HG02970 (cell line): Measurements from ENCODE around the gene CNTN6.

Experiments used
- ATAC-seq: cut with Tn5 transposase; IDR thresholded peaks from one replicate; pipeline ENCODE4 v1.9.1; 2021; ENCODE audit warnings: mild to moderate bottlenecking, moderate library complexity, moderate number of reproducible peaks; ENCODE audit not compliant: unreplicated experiment, low FRiP score

CNTN6 gene

DNA sequence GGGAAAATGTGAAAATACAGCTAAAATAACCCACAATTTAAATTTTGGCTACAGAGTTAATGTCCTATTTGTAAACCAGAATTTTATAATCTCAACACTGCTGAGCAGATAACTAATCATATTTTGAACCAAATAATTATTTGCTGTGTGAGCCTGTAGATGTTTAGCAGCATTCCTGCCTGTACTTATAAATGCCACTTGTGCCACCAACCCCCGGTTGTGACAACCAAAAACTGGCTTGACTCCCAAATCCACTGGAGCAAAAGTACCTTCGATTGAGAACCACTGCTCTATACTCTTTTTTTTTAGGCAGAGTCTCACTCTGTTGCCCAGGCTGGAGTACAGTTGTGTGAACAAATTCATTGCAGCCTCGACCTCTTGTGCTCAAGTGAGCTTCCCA is 78.5 kb downstream of the CNTN6 start:
- ATAC-seq: no peak

DNA sequence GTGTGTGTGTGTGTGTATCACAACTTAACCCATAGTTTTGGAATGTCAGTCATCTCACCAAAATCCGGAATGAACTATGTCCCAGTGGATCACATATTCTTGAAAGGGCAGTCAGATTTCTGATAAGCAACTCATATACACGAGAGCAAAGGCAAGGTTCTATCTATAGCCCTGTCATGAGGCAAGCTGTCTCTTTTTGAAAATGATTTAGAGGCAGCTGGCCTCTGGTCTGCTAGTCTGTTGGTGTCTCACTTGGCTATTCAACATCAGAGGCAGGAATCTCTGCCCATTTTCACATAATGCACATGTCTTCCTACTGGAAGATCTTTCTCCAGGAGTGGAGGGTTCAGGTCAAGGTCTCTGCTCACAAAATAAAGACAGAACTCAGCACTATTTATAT is 79.8 kb downstream of the CNTN6 start:
- no peak for ATAC-seq

DNA sequence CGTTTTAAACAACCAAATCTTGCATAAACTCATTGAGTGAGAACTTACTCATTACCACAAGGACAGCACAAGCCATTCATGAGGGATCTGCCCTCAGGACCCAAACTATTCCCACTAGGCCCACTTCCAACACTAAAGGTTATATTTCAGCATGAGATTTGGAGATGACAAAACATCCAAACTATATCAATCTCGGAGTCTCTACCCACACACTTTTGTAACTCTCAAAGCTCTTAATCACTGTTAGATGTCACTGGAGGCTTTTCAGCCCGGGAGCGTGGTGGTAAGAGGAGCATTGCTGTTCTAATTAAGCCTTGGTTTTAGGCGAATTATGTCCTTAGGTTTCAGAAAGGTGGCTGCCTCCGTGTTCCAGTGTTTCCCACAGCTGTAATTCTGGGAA is 86.3 kb downstream of the CNTN6 start:
- ATAC-seq: no peak

DNA sequence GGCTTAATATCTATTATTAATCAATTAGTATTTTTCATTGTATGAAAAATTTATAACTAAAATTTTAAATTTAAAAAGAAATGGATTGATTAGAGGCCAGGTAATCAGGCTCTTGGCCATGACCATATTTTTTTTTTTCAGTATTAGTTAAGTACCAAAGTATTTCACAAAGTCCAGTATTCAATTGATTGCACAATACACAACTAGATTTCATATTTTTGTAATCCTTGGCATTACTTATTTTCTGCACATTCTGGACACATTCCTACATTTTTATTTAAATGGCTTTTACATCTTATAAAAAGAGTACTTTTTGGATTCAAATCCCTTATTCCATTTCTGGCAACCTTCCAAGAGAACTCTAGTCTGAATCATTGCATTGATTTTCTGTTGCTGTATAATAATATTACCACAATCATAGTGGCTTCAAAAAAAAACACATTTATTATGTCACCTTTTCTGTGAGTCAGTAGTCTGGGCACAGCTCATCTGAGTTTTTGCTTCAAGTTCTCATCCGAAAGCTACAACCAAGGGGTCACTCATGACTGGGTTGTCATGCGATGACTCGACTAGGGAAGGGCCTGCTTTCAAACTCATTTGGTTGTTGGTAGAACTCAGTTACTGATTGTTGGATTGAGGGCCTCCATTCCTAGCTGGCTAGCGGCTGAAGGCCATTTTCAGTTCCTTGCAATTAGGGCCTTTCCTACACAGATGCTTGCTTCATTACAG is 90.7 kb downstream of the CNTN6 start:
- no peak for ATAC-seq

DNA sequence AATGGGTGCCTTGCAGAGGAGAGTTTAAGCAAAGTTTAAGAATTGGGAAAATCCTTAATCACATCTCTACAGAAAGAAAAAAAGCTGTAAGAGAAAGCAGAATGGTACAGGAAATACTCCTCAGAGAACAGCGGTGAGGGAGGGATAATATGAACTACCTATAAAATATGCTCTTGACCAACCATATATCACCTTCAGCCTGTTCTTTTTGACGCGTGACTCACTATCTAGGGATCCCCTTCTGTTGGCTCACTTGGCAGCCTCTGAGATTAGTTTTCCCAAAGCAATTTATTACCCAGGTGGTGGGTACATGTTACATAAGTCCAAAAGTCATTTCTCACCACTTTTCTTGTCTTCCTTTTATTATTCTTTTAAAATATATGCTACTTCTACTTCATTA is 97.7 kb downstream of the CNTN6 start:
- no peak for ATAC-seq

DNA sequence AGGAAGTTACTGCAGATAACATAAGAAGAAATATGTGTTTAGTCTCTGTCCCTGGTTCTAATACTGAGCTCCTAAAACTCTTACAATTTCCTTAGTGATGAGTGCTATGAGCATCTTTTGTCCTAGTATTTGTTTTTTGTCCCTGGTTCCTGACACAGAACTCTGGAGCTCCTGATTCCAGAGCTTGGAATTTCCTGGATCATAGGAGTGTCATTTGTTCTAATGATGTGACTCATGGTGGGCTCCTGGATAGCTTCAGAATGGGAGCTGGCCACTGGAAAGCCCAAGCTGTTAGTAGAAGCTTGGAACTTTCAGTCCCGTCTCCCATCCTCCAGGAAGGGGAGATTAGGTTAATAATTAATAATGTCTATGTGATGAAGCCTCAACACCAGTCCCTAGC is 98.2 kb downstream of the CNTN6 start:
- no peak for ATAC-seq

DNA sequence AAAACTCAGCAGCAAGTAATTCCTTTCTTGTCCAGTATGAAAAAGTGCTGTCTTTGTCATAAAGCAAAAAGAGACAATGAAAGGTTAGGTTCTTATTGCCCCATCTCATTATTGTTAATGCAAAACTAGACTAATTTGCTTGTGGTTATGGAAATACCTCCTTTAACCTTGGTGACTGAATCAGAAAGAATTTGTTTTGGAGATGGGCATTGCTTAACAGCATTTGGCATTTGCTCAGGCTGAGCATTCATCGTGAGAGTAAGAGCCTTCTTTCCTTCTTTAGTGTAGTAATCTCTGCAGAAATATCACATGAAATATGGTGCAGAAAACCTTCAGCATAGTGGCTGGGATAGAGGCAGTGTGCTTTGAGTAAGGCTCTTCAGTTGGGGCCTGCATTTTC is 103.1 kb downstream of the CNTN6 start:
- no peak for ATAC-seq

DNA sequence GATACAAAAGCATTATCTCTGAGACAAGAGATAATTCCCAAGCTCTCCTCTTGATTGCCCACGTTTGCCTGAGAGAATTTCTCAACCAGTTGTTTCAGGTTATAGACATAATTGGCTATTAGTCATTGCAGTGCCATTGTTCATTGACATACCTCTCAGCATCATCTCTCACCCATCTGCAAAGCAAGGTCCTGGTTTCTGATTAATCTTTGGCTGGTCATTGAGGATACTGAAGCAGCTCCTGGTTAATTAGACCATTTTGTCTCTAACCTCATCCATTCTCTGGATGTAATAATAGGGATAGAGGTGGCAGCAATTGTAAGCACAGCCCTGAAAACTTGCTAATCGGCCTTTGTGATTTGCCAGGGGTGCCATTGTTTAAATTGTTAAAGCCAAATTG is 104.2 kb downstream of the CNTN6 start:
- ATAC-seq: no peak

DNA sequence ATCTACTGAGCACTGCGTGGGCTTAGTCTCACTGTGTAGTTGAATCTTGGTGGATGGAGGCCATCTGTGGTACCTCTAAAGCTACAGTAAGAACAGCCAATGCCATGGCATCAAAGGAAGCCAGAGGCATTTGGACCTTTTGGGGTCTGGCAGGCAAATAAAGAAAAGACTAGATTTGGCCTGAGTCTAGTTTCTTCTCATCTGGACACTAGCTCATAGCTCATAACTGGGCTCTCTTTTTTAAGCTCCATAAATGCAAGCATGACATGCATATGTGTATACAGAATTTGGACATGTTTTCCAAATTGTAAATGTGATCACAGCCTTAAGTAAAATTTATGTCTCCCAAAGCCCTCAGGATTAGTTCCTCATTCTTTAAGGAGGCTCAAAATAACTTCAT is 107.5 kb downstream of the CNTN6 start:
- no peak for ATAC-seq

DNA sequence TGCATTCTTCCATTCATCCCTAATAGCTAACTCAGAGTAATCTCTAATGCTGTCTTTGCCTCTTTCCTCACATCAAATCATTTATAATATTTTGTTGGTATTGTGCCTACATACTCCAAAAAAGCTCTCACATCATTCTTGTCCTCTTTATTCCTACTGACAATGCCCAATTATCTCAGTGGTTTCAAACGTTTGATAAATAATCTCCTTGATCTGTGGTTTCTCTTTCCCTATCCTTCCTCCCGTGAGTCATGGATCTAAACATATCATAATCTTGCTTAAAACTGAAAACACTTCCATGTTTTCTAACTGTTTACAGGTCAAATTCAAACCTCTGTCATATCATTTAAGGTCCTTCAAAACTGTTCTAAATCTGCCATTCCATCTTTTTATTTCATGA is 115.1 kb downstream of the CNTN6 start:
- ATAC-seq: no peak

DNA sequence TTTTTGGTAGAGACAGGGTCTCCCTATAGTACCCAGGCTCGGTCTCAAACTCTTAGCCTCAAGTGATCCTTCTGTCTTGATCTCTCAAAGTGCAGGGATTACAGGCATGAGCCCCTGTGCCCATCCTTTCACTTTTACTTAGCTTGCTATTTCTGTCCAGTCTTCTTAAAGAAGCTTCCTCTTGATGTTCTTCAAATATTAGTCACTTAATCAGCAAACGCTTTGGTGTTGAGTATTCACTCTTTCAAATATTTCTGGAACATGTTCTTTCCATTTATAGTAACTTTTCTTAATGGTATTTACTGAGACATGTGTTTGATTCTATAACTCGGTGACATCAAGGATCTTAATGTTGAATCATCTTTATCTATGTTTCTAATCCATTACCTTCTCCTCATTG is 122.1 kb downstream of the CNTN6 start:
- no peak for ATAC-seq

DNA sequence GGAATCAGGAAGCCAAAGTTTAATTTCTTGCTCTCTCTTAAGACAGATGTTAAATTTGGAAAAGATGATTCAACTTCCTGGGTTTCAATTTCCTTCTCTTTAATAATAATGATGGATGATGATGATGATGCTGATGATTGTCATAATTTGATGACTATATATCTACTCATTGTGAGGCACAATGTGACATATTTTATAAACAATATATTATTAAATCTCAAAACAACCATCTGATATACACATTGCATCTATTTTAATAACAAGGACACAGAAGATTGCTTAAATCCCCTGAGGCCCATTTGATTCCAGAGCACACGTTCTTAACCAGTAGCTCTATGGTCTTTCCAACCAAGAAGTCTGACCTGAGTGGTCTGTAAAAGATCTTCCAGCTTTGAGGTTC is 124.0 kb downstream of the CNTN6 start:
- ATAC-seq: no peak

DNA sequence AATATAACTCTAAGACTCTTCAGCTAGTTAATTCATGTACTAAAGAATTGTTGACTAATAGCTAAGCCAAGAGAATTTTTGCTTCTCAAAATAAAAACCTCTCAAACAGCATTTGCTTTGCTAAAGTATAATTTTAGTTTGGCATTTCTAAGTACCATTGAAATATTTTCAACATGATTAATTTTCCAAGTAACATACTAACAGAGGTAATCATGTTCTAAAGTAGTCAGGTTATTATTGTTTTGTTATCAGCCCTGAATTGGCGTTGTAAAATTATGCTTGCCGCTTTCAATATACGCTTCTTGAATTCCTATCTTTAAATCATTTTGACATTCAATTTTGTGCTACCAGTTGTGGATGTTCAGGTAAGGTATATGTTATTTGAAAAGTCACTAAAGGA is 134.3 kb downstream of the CNTN6 start:
- ATAC-seq: no peak

DNA sequence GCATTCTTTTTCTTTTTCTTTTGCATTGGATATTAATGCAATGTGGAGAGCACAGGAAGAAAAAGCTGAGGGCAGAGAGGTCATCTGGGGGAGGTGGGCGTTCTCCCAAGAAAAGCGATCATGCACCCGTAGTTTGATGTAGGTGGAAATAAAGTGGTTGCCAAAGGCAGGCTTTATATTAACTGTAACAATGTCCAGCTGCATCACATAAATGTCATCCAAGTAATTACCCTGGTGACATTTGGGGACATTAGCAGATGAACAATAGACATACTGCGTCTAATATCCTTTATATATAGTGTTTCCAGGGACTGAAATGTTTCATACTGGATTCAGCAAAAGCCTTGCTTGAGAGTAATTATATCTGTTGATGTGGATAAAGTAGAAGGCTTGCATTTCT is 135.5 kb downstream of the CNTN6 start:
- ATAC-seq: no peak

DNA sequence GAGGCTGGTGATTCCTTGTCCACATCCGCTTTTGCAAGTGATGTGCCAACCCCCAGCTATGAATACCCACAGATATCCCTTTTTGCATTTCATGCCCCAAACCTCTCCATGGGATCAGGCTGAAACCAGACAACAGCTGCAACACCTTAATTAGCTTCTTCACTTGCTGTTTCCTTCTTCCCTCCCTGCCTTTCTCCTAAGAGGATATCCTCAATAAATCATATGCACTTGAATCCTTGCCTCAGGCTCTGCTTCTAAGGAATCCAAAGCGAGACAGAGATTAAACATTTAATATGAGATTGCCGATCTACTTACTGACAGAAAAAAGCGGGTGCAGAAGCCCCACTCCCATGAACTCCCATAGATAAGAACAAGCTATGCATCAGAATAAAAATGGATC is 138.1 kb downstream of the CNTN6 start:
- ATAC-seq: no peak

DNA sequence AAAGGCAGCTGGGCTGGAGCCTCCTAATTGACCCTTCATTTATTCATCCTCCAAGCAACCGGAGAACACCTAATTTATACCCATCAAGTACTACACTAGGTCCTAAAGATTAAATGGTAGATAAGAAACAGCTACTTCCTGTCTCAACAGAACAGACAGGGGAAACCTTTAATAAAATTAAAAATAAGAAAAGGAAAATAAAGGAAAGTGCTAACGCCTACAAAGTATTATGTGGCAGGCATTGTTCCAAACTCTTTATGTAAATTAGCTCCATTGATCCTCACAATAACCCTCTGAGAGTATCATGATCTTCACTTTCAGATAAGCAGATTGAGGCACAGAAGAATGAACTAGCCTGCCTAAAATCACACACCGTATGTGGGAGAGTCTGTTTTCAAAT is 139.5 kb downstream of the CNTN6 start:
- no peak for ATAC-seq

DNA sequence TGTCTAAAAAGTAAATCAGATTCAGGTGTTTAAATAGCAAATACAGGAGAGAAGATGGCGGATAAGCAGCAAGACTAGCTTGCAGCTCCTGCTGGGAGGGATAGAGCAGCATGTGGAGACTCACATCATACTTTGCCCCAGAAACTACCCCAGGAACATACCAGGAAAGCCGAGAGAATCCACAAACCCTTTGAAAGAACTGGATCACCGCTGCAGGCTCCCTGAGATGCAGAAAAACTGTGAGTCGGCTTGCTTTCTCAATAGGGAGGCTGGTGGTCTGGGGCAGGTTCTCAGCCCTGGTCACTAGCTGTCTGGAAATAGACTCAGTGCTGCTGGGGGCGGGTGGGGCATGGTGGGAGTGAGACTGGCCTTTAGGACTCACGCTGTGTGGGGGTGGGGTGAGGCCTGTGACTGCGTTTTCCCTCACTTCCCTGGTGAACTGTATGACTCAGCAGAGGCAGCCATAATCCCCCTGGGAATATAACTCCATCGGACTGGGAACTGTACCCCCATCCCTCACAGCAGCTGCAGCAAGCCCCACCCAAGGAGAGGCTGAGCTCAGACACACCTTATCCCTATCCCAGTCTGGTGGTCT is 142.8 kb downstream of the CNTN6 start:
- no peak for ATAC-seq

DNA sequence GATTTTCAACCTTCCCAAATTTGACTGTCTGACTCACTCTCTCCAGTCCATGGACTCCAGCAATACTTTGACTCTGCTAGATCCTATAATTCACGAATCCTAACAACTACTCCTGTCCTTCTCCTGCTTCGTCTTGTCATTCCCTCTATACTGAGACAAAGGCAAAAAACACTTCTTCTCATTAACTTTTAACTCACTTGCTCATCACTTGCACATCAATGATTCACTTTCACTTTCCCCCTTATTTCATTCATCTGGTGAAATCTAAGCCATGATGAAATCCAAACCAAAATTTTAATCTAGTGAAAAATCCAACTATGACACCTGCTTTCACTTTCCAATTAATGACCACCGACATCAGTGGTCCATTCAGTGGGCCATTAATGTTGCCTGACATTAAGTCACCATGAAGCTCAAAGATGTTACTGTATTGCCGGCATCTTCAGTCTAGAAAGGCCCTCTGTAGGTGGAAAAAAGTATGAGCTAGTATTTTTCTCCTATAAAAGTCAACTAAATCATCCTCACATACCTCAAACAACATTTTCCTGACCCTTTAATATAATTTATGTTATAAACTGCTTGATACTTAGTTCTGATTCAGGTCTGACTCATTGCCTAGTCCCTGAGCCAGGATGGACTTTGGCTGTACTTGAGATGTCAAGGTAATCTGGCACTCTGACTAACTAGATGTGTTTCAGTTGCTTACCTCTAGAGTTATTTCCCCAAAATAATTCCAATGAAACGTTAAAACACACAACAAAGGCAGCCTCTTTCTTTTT is 158.6 kb downstream of the CNTN6 start:
- no peak for ATAC-seq

DNA sequence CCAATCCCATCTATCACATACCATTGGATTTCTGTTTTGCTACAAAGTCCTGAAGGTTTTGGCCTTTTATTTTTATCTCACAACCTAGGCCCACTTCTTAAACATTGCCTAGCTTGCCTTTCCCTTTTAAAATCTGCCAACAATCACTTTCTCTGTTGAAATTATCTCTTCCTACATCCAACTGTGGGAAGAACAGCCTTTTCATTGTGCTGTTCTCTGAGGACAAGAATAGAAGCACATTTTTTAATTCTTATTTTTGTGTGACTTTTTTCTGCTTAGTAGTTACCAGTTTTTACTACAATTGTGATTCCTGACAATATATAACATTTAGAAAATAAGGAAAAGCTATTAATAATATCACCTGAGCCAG is 159.2 kb downstream of the CNTN6 start:
- no peak for ATAC-seq

DNA sequence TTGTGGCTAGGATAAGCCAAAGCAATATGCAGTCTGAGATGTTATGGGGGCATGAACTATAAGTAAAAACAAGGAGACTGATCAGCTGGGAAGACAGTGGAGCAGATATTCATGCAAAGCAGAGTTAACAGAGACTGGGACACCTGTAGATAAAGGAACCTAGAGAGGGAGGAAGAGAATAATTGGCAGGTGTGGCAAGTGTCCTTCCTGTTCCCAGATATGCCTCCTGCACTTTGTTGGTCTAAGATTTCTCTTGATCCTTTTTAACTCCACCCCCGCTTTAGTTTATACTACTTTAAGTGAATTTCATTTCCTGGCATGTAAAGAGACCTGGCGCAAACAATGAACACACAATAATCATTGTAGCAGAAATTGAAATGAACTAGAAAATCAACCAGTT is 169.4 kb downstream of the CNTN6 start:
- ATAC-seq: no peak

DNA sequence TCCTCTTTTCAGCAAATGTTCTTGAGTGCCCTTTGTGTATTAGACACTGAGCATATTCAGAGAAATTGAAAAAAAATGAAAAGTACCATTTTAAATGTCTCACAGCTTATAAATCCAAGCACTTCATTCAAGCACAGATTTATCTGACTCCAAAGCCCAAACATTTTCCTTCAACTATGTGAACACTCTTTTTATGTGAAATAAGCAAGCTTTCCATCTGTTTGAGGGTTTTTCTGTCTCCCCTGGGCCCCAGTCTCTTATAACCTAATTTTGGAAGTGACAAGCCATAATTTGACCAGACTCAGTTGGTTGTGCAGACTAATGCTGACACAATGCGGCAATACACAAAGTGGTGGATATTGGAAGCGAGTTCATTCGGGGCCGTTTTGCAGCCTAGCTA is 170.3 kb downstream of the CNTN6 start:
- no peak for ATAC-seq

DNA sequence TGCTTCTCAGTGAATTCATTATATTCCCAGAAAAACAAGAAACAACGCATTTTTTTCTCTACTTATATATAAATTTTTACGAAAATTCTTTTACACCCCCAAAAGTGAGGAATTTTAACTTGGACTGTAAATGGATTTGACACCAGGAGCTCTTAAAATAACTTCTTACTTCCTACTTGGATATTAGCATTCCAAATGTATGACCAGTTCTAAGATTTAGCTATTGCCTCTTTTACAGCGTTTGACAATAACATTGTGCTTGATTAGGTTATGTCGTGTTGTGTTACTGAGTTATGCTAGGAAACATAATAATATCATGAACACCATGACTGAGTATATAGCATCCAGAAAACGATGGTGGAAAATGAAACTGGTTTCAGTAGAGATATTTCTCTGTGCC is 177.0 kb downstream of the CNTN6 start:
- ATAC-seq: no peak
